Measurements from ENCODE around the gene AGR3.

The AGR3 gene

GRCh38 chr7:16850614-16851466 lies 30.9 kb downstream of the AGR3 start:
- no peak overlapping the region for H3K4me3 ChIP-seq (ENCODE audit: low read depth, low read length)
- TF ChIP-seq CTCF (IDR thresholded peaks at IDR 0.05; ENCODE audit: borderline replicate concordance, insufficient read depth, low read depth, low read length), result no peak

GRCh38 chr7:16849296-16850148 lies 32.3 kb downstream of the AGR3 start:
- H3K4me3 ChIP-seq (ENCODE audit: low read depth, low read length), result no peak overlapping the region
- TF ChIP-seq CTCF (IDR thresholded peaks at IDR 0.05; ENCODE audit: borderline replicate concordance, insufficient read depth, low read depth, low read length), result no peak

- no peak for TF ChIP-seq CTCF (IDR thresholded peaks at IDR 0.05; ENCODE audit: borderline replicate concordance, insufficient read depth, low read depth, low read length)
Observed at GRCh38 chr7:16847381-16847860, 34.4 kb downstream of the AGR3 start.

DNA sequence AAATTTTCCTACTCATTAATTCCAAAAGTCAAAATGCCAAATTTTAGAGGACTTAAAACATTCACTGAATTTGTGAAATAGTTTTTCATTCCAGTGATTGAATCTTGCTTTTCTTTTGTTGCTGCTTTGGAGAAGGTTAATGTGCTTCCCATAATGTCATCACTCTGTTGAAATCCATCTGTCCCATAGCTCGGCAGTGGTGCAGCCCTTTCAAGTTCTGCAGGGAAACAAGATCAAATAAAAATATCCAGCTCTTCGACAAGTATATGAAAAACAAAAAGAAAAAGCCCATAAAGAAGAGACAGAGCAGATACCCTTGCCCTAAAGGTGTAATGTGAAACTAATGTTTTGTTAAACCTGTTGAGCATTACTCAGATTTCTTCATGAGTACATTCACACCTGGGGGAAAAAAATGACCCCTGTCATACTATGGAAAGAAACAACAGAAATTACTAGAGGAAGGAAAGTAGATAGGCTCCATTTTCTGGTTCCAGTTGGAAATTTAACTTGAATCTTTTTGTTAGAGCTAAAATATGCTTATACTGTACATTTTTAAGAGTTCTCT lies 35.1 kb downstream of the AGR3 start:
- no peak for TF ChIP-seq CTCF (IDR thresholded peaks at IDR 0.05; ENCODE audit: borderline replicate concordance, insufficient read depth, low read depth, low read length)
- H3K4me3 ChIP-seq (ENCODE audit: low read depth, low read length), result no peak overlapping the region

More at GRCh38 chr7:16847381-16847860, 34.4 kb downstream of the AGR3 start:
- no peak overlapping the region for H3K4me3 ChIP-seq (ENCODE audit: low read depth, low read length)

DNA sequence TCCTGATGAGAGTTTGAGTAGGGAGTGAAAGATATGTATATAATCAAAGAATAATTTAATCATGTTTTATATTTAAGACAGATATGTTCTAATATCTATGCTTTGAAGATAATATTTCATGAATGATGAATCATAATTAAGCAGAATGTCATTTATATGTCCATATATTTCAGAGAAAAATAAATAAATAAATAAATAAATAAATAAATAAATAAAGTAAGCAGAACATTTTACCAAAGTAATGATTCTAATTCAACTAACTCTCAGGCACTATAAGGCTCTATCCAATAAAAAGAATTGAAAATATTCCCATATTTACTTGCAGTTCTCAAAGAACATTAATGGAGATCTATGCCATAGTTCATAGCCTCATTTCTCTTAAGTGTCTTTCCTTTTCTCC lies 36.0 kb downstream of the AGR3 start:
- TF ChIP-seq CTCF (IDR thresholded peaks at IDR 0.05; ENCODE audit: borderline replicate concordance, insufficient read depth, low read depth, low read length), result no peak
- no peak overlapping the region for H3K4me3 ChIP-seq (ENCODE audit: low read depth, low read length)

- TF ChIP-seq CTCF (IDR thresholded peaks at IDR 0.05; ENCODE audit: borderline replicate concordance, insufficient read depth, low read depth, low read length), result no peak
Observed at GRCh38 chr7:16841681-16842080, 40.1 kb downstream of the AGR3 start.

More at GRCh38 chr7:16841681-16842080, 40.1 kb downstream of the AGR3 start:
- no peak overlapping the region for H3K4me3 ChIP-seq (ENCODE audit: low read depth, low read length)
